ENCODE measurements around the gene PMM1.

- TF ChIP-seq CTCF (IDR thresholded peaks at IDR 0.05; ENCODE audit: borderline replicate concordance, extremely low read depth, low read length, poor library complexity, severe bottlenecking), result no peak
- no peak for TF ChIP-seq EZH2 (IDR thresholded peaks at IDR 0.05; ENCODE audit: borderline replicate concordance, low read depth, low read length, severe bottlenecking)
Observed at GRCh38 chr22:41541484-41541883, 48.2 kb downstream of the PMM1 start.
